T-helper 22 cell (primary cell): ENCODE data around the gene SPDYE9.
"Not testable (repeated sequence)": the region's sequence is repeated elsewhere in the genome, so short reads cannot be mapped to it uniquely, and the experiment has no call there.

ENCODE experiments used
- DNase-seq: peaks from one replicate; pipeline ENCODE4 v3.0.0-alpha.2; 2020; ENCODE audit warnings: low read depth

The SPDYE9 gene, protein sequence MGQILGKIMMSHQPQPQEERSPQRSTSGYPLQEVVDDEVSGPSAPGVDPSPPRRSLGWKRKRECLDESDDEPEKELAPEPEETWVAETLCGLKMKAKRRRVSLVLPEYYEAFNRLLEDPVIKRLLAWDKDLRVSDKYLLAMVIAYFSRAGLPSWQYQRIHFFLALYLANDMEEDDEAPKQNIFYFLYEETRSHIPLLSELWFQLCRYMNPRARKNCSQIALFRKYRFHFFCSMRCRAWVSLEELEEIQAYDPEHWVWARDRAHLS

GRCh38 chr7:73085938-73086337 lies at the start of gene SPDYE9:
TSS of gene SPDYE9 (minus strand) at chr7:73086038. CDS start at chr7:73084238, 1,800 bp downstream.
- DNase-seq, result not testable (repeated sequence)

- DNase-seq, result not testable (repeated sequence)
These were observed 49.0 kb upstream of the SPDYE9 start for GRCh38 chr7:73134866-73135265.

GRCh38 chr7:73132651-73133217 lies 46.9 kb upstream of the SPDYE9 start:
- not testable (repeated sequence) for DNase-seq

GRCh38 chr7:73130612-73131011 lies 44.8 kb upstream of the SPDYE9 start:
- not testable (repeated sequence) for DNase-seq

DNA sequence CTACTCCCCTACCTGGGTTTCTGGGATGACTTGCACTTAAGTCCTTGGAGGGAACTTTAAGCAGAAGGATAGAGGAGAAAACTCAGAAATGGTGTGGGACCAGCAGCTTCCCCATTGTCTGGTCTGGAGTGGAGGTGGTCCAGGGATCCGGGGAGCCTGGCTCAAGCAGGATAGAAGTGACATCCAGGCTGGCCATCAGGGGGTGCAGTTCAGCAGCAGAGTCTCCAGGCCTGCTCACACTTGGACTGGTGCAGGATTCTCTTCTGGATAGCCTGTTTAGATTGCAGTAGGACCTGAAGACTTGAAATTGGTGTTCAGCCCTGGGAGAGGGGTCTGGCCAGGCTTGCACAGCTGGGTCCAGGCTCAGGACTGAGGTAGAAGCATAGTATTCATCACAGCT lies 38.3 kb upstream of the SPDYE9 start:
- not testable (repeated sequence) for DNase-seq

- not testable (repeated sequence) for DNase-seq
These were observed 37.1 kb upstream of the SPDYE9 start for GRCh38 chr7:73122778-73123447.

DNA sequence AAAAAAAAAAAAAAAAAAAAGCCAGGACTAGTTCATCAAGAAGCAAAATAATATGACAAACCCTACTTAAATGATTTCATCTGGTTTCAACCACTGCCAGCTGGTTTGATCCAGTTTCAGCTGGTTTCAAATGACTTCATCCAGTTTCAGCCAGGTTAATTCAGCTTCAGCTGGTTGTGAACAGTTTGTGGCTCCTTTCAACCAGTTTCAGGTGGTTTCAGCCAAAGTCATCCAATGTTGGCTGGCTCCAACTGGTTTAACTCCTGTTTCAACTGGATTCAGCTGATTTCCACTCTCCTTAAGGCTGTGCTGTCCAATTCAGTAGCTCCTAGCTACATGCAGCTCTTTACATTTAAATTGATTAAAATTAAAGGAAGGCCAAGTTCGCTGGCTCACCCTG lies 32.3 kb upstream of the SPDYE9 start:
- DNase-seq, result not testable (repeated sequence)

GRCh38 chr7:73057811-73058210 lies 28.0 kb downstream of the SPDYE9 start, which contains the start of gene SPDYE11:
TSS of gene SPDYE11 (minus strand) at chr7:73057911. CDS start at chr7:73056111, 1,800 bp downstream.
- DNase-seq, result not testable (repeated sequence)

GRCh38 chr7:73029666-73030065 lies 56.2 kb downstream of the SPDYE9 start, which contains the start of gene SPDYE8:
TSS of gene SPDYE8 (minus strand) at chr7:73029766. CDS start at chr7:73027966, 1,800 bp downstream.
- DNase-seq, result not testable (repeated sequence)
